H1 (cell line): Measurements from ENCODE around the gene BMP4. TPM values are rescaled to one million over a fixed set of nuclear protein-coding genes. Genes with fewer than 3 reads are reported as not detected.

Source experiments
- CTCF ChIA-PET: fragments of 300-600 bp; sonication (Branson Sonifier 250); formaldehyde crosslinking; loops from one replicate; lab custom pipeline; 2021; ENCODE audit not compliant: partially characterized antibody; lab: Charles Lee
- POLR2A ChIA-PET: fragments of 300-600 bp; sonication (Branson Sonifier 250); formaldehyde crosslinking; loops from one replicate; lab custom pipeline; 2021; ENCODE audit warnings: inconsistent platforms; ENCODE audit not compliant: partially characterized antibody; lab: Charles Lee
- DNase-seq, 2 experiments: peaks; one replicate each; pipeline versions ENCODE4 v3.0.0 to v3.0.0-alpha.2; 2010 to 2022; ENCODE audit warnings: low spot score in 2 of 2, low read depth in 1 of 2, mixed read lengths in 1 of 2
- FAIRE-seq: peaks from 2 replicates; lab custom pipeline; 2011; peaks lifted over from hg19 to GRCh38; lab: Jason Lieb, UNC
- H2AFZ ChIP-seq: 2 replicates; pipeline ENCODE4 v1.8.1; 2012; ENCODE audit warnings: low read length, inconsistent platforms
- H2AK5ac ChIP-seq: 2 replicates; pipeline ENCODE4 v1.6.1; 2013; ENCODE audit warnings: low read depth, low read length
- H2BK120ac ChIP-seq: replicated peaks from 2 replicates; pipeline ENCODE3; 2013; ENCODE audit warnings: low read depth, low read length, inconsistent platforms
- H2BK12ac ChIP-seq: 2 replicates; pipeline ENCODE4 v1.6.1; 2013; ENCODE audit warnings: low read depth, low read length
- H2BK15ac ChIP-seq: 2 replicates; pipeline ENCODE4 v1.6.1; 2013; ENCODE audit warnings: low read length
- H2BK20ac ChIP-seq: 2 replicates; pipeline ENCODE4 v1.6.1; 2013; ENCODE audit warnings: low read length
- H2BK5ac ChIP-seq: 2 replicates; pipeline ENCODE4 v1.6.1; 2013; ENCODE audit warnings: low read depth, low read length
- H3K14ac ChIP-seq: 2 replicates; pipeline ENCODE4 v1.6.1; 2013; ENCODE audit warnings: inconsistent platforms; ENCODE audit not compliant: insufficient read length
- H3K18ac ChIP-seq: 2 replicates; pipeline ENCODE4 v1.6.1; 2013; ENCODE audit warnings: low read length; ENCODE audit errors: extremely low read depth
- H3K23ac ChIP-seq: 2 replicates; pipeline ENCODE4 v1.6.1; 2013; ENCODE audit warnings: inconsistent platforms; ENCODE audit not compliant: insufficient read length
- H3K23me2 ChIP-seq: 2 replicates; pipeline ENCODE4 v1.6.1; 2013; ENCODE audit warnings: low read depth, low read length
- H3K27ac ChIP-seq: 2 replicates; pipeline ENCODE4 v1.6.1; 2011; ENCODE audit warnings: low read depth, low read length, inconsistent platforms
- H3K27me3 ChIP-seq, 4 experiments: replicated peaks in 1 of 4; 1 replicate in 1 of 4; 2 replicates in 3 of 4; pipeline versions ENCODE4 v1.6.1 to v1.8.1; 2011 to 2013; ENCODE audit warnings: low read length in 3 of 4, mild to moderate bottlenecking in 3 of 4, inconsistent platforms in 2 of 4, mixed read lengths in 2 of 4, moderate library complexity in 1 of 4; ENCODE audit not compliant: control insufficient read depth in 3 of 4, insufficient read depth in 3 of 4; ENCODE audit errors: extremely low read depth in 1 of 4
- H3K36me3 ChIP-seq, 4 experiments: 2 replicates each; pipeline versions ENCODE4 v1.6.1 to v1.8.1; 2011 to 2013; ENCODE audit warnings: mild to moderate bottlenecking in 4 of 4, low read length in 3 of 4, moderate library complexity in 2 of 4, control low read depth in 1 of 4, inconsistent platforms in 1 of 4; ENCODE audit not compliant: insufficient read depth in 4 of 4, control insufficient read depth in 2 of 4
- H3K4ac ChIP-seq: replicated peaks from 2 replicates; pipeline ENCODE3; 2013; ENCODE audit warnings: low read length, low read depth, mixed read lengths, inconsistent platforms; ENCODE audit not compliant: insufficient read length
- H3K4me1 ChIP-seq, 4 experiments: replicated peaks in 1 of 4; 1 replicate in 1 of 4; 2 replicates in 3 of 4; pipeline versions ENCODE4 v1.6.1 to v1.8.1; 2011 to 2013; ENCODE audit warnings: low read length in 3 of 4, inconsistent platforms in 2 of 4, mixed read lengths in 1 of 4; ENCODE audit not compliant: insufficient read depth in 4 of 4, control insufficient read depth in 3 of 4
- H3K4me2 ChIP-seq, 2 experiments: 2 replicates each; pipeline versions ENCODE4 v1.6.1 to v1.8.1; 2011 to 2013; ENCODE audit warnings: low read depth in 2 of 2, low read length in 2 of 2, control low read depth in 1 of 2, inconsistent platforms in 1 of 2, mild to moderate bottlenecking in 1 of 2; ENCODE audit not compliant: insufficient read depth in 1 of 2
- H3K4me3 ChIP-seq, 4 experiments: fragments of 200-600, 300-600 bp in 1 of 4; sonication (generic), shearing (Covaris generic), sonication (Bioruptor Twin) in 1 of 4; 2 replicates each; pipeline versions ENCODE4 v1.5.1 to v1.8.1; 2011 to 2016; ENCODE audit warnings: low read length in 4 of 4, low read depth in 3 of 4, control low read depth in 2 of 4, inconsistent platforms in 2 of 4, mild to moderate bottlenecking in 2 of 4, mixed read lengths in 1 of 4, moderate library complexity in 1 of 4; ENCODE audit not compliant: insufficient read depth in 2 of 4; ENCODE audit errors: extremely low read depth in 1 of 4
- H3K56ac ChIP-seq: replicated peaks from 2 replicates; pipeline ENCODE3; 2013; ENCODE audit warnings: low read depth, mild to moderate bottlenecking, mixed read lengths, low read length, inconsistent platforms; ENCODE audit not compliant: insufficient read length
- H3K79me1 ChIP-seq: 2 replicates; pipeline ENCODE4 v1.6.1; 2013; ENCODE audit warnings: low read depth, low read length, control low read depth
- H3K79me2 ChIP-seq, 2 experiments: 2 replicates each; pipeline versions ENCODE4 v1.6.1 to v1.8.1; 2012 to 2013; ENCODE audit warnings: low read length in 2 of 2, mild to moderate bottlenecking in 2 of 2, inconsistent platforms in 1 of 2; ENCODE audit not compliant: insufficient read depth in 2 of 2, control insufficient read depth in 1 of 2
- H3K9ac ChIP-seq, 4 experiments: replicated peaks in 1 of 4; 1 replicate in 1 of 4; 2 replicates in 3 of 4; pipeline versions ENCODE4 v1.6.1 to v1.8.1; 2011 to 2013; ENCODE audit warnings: low read depth in 3 of 4, low read length in 3 of 4, control low read depth in 2 of 4, mild to moderate bottlenecking in 2 of 4, moderate library complexity in 2 of 4, inconsistent platforms in 1 of 4; ENCODE audit errors: extremely low read depth in 1 of 4
- H3K9me3 ChIP-seq, 2 experiments: 2 replicates each; pipeline versions ENCODE4 v1.6.1 to v1.8.1; 2012 to 2013; ENCODE audit warnings: mild to moderate bottlenecking in 2 of 2, moderate library complexity in 2 of 2, control low read depth in 1 of 2, inconsistent platforms in 1 of 2, low read depth in 1 of 2, low read length in 1 of 2, mixed read lengths in 1 of 2; ENCODE audit not compliant: insufficient read depth in 2 of 2
- H4K20me1 ChIP-seq, 2 experiments: replicated peaks in 1 of 2; 2 replicates each; pipeline versions ENCODE3 to v1.8.1; 2011 to 2013; ENCODE audit warnings: inconsistent platforms in 2 of 2, low read length in 2 of 2, mild to moderate bottlenecking in 1 of 2; ENCODE audit not compliant: insufficient read depth in 2 of 2, control insufficient read depth in 1 of 2
- H4K5ac ChIP-seq: 2 replicates; pipeline ENCODE4 v1.6.1; 2013; ENCODE audit warnings: low read length, low read depth, mixed read lengths, inconsistent platforms; ENCODE audit not compliant: insufficient read length
- H4K8ac ChIP-seq: 2 replicates; pipeline ENCODE4 v1.8.0; 2013; ENCODE audit warnings: mild to moderate bottlenecking, moderate library complexity, low read length, inconsistent platforms; ENCODE audit not compliant: insufficient read depth; ENCODE audit errors: extremely low read depth
- H4K91ac ChIP-seq: replicated peaks from 2 replicates; pipeline ENCODE3; 2013; ENCODE audit warnings: low read length, mixed read lengths, inconsistent platforms; ENCODE audit not compliant: insufficient read length
- WGBS, 2 experiments: shearing (Covaris generic) in 1 of 2; methylation state at CpG; one replicate each; pipeline versions ENCODE4 v1.1.6 to v1.1.7; 2013 to 2015; ENCODE audit warnings: low lambda C conversion rate in 2 of 2, mixed read lengths in 2 of 2, inconsistent platforms in 1 of 2, low coverage in 1 of 2, missing lambda C conversion rate in 1 of 2; ENCODE audit not compliant: insufficient replicate concordance in 2 of 2, insufficient coverage in 1 of 2, insufficient read length in 1 of 2; ENCODE audit errors: extremely low coverage in 1 of 2, missing lambda C conversion rate in 1 of 2; 5-methylcytosine and 5-hydroxymethylcytosine counted together
- polyA plus RNA-seq, 7 experiments: library from polyadenylated mRNA; depleted of rRNA in 3 of 7; stranded (reverse) in 5 of 7; unstranded in 2 of 7; fragments of >200 nt in 5 of 7; fragments of 200-250 nt in 2 of 7; gene quantifications; 1 replicate in 5 of 7; 2 replicates in 1 of 7; 4 replicates in 1 of 7; pipeline versions ENCODE4 v1.2.1 to v1.2.3, GENCODE V29; 2011 to 2013; ENCODE audit warnings: missing spikeins in 2 of 7, mixed read lengths in 2 of 7
- total RNA-seq: library from RNA; stranded (reverse); fragmentation: NEBNext Ultra II Directional; extraction: Animal tissue kit (Norgen Biotek cat#: 25700); gene quantifications from 2 replicates; pipeline ENCODE4 v1.2.1, GENCODE V29; 2021

BMP4 gene
- total and polyA plus RNA-seq, 2 of the 8 experiments (the other 6 are each of a cell fraction or from before 2014, with no cell fraction given) = 2.3 to 5.4 TPM

DNA sequence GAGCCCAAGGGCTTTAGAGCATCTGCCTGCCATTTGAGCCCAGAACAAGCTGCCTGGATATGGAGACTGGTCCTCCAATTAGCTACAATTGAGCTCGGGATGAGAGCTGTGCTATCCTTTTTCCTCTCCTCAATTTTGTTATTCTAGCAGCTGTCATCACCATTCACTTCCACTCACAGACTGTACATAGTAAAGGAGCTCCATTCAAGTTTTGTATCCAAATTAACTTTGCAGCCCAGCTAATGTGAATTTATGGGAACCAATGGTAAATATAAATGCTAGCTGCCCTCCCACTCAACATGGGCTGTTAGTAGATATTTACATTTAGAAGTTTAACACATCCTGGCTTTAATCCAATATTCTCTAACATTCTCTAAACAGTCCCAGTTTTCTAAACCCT is 44.6 kb downstream of the BMP4 start:
- Histone ChIP-seq H3K27ac (no peak overlapping the region), H3K18ac (no peak overlapping the region), H3K79me1 (no peaks in the 10 kb centered on the region), H4K91ac (no peak overlapping the region), H4K5ac (no peak overlapping the region), H3K36me3 (no peaks in the 10 kb centered on the region), H2BK120ac (no peak overlapping the region), H3K9ac (no peak overlapping the region), H2BK12ac (no peak overlapping the region), H3K27me3 (no peaks in the 10 kb centered on the region), H3K23me2 (no peaks in the 10 kb centered on the region; the same call in 1 of the 2 replicates), H2AFZ (no peak overlapping the region), H3K56ac (no peak overlapping the region), H2AK5ac (no peak overlapping the region), H2BK5ac (no peak overlapping the region), H3K79me2 (no peaks in the 10 kb centered on the region), H3K4ac (no peak overlapping the region), H3K4me2 (no peak overlapping the region), H3K9me3 (no peaks in the 10 kb centered on the region), H4K8ac (no peak overlapping the region), H3K4me1 (no peaks in the 10 kb centered on the region), H2BK20ac (no peak overlapping the region), H3K23ac (no peak overlapping the region), H2BK15ac (no peak overlapping the region), H3K4me3 (no peak overlapping the region), H4K20me1 (no peaks in the 10 kb centered on the region), H3K14ac (no peak overlapping the region)
- FAIRE-seq = no peak
- WGBS, 2 experiments = 71% methylated on average over 1 of the region's 1 CpG; no CpG with 5 or more reads in 1 of the 2 experiments
- CTCF ChIA-PET = interaction anchor here (2.3 kb wide), 1 partner anchor 18 kb away, joined by 11 read pairs; no protein-coding TSS in a partner anchor
- POLR2A ChIA-PET = interaction anchor here (0.6 kb wide), 1 partner anchor 441 kb away, joined by 3 read pairs; no protein-coding TSS in a partner anchor
- DNase-seq = no peak
